Spleen (tissue), 7 donors: ENCODE measurements around the gene BTBD7.

Experiments used
- POLR2AphosphoS5 ChIP-seq, 3 donors: sonication (generic); formaldehyde crosslinking; IDR thresholded peaks; one replicate each; pipeline ENCODE4 v1.5.1; 2017; ENCODE audit warnings: antibody characterized with exemption in 3 of 3
- TF ChIP-seq, protein P1 (sequence below), 11 experiments: fragments of 200-600 bp in 7 of 11; fragments of 450-650 bp in 4 of 11; sonication (generic) in 4 of 11; IDR thresholded peaks in 8 of 11; conservative IDR thresholded peaks in 3 of 11; 1 replicate in 7 of 11; 2 replicates in 4 of 11; pipeline versions ENCODE4 v1.4.0 to v1.8.0; 2016 to 2021; ENCODE audit warnings: antibody characterized with exemption in 11 of 11, inconsistent platforms in 4 of 11, mild to moderate bottlenecking in 1 of 11
- donor health status: DM: no; HTN: no; CAD: no; lungs with moderate emphysema.
- donor health status: DM: no; HTN: no; CAD: no.
- donor health status: DM: no; HTN: no; CAD: no.

DNA sequence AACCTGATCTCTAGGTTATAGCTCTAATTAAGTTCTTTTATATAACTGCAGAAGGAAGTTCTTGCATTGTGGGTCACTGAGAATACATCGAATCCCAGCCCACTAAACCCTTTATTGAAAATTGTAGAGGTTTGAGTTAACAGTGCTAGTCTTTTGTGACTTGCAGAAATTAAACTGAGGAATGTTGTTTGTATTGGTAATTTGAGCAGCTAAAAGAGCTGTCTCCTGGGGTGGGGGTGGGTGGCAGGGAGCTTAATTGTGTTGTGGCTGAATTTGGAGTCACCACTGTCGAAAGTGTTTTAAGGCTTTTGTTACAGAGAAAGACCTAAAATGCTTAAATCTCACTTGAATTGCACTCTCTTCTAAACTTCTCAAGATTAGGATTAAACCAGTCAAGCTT, 11.0 kb upstream of the BTBD7 start:
- TF ChIP-seq, protein P1, sequence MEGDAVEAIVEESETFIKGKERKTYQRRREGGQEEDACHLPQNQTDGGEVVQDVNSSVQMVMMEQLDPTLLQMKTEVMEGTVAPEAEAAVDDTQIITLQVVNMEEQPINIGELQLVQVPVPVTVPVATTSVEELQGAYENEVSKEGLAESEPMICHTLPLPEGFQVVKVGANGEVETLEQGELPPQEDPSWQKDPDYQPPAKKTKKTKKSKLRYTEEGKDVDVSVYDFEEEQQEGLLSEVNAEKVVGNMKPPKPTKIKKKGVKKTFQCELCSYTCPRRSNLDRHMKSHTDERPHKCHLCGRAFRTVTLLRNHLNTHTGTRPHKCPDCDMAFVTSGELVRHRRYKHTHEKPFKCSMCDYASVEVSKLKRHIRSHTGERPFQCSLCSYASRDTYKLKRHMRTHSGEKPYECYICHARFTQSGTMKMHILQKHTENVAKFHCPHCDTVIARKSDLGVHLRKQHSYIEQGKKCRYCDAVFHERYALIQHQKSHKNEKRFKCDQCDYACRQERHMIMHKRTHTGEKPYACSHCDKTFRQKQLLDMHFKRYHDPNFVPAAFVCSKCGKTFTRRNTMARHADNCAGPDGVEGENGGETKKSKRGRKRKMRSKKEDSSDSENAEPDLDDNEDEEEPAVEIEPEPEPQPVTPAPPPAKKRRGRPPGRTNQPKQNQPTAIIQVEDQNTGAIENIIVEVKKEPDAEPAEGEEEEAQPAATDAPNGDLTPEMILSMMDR (IDR thresholded peaks at IDR 0.05 in 8 of 11, conservative IDR thresholded peaks at IDR 0.05 in 3 of 11), result no peak
- no peak for TF ChIP-seq POLR2AphosphoS5 (IDR thresholded peaks at IDR 0.05)
